ENCODE measurements around the gene DDX21.

DNA sequence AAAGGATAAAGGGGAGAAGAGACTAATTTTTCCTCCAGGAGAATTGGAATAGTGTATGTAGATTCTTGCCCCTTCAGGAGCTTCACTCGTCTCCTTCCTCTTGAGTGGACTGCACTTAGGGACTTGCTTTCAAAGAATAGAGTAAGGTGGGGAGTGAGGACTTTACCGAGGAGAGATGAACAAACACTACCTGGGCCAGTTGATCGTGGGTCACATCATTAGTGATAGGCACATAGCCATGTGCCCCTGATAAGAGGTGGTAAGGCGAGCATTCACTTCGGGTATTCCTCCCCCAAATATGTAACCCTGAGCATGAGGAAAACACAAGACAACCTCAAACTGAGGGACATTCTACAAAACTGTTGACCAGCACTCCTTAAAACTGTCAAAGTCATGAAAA is 18.0 kb downstream of the DDX21 start:
- TF ChIP-seq, protein P1, sequence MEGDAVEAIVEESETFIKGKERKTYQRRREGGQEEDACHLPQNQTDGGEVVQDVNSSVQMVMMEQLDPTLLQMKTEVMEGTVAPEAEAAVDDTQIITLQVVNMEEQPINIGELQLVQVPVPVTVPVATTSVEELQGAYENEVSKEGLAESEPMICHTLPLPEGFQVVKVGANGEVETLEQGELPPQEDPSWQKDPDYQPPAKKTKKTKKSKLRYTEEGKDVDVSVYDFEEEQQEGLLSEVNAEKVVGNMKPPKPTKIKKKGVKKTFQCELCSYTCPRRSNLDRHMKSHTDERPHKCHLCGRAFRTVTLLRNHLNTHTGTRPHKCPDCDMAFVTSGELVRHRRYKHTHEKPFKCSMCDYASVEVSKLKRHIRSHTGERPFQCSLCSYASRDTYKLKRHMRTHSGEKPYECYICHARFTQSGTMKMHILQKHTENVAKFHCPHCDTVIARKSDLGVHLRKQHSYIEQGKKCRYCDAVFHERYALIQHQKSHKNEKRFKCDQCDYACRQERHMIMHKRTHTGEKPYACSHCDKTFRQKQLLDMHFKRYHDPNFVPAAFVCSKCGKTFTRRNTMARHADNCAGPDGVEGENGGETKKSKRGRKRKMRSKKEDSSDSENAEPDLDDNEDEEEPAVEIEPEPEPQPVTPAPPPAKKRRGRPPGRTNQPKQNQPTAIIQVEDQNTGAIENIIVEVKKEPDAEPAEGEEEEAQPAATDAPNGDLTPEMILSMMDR (IDR thresholded peaks at IDR 0.05): no peak
- TF ChIP-seq POLR2A (IDR thresholded peaks at IDR 0.05): no peak
